ENCODE results near the gene HSPA12B.

HSPA12B gene

GRCh38 chr20:3760655-3761348 is 28.3 kb downstream of the HSPA12B start:
- ChIA-PET CTCF (no interaction called here), POLR2A (interaction anchor here (1.1 kb wide), 1 partner anchor 58 kb away, joined by 3 read pairs; no protein-coding TSS in a partner anchor)
- DNase-seq (ENCODE audit: extremely low spot score), result no peak
- TF ChIP-seq ZNF384 (IDR thresholded peaks at IDR 0.05) (no peak), TARDBP (IDR thresholded peaks at IDR 0.05) (no peak), SP1 (IDR thresholded peaks at IDR 0.05) (no peak), LEF1 (IDR thresholded peaks at IDR 0.05; ENCODE audit: borderline replicate concordance) (no peak), CTBP1 (IDR thresholded peaks at IDR 0.05; ENCODE audit: borderline replicate concordance) (no peak), SUZ12 (IDR thresholded peaks at IDR 0.05) (no peak)

GRCh38 chr20:3763671-3764601 is 31.5 kb downstream of the HSPA12B start:
- DNase-seq (ENCODE audit: extremely low spot score), result no peak
- TF ChIP-seq BHLHE40 (IDR thresholded peaks at IDR 0.05; ENCODE audit: borderline replicate concordance) (no peak), ZNF384 (IDR thresholded peaks at IDR 0.05) (no peak), ARNT (IDR thresholded peaks at IDR 0.05) (no peak), CTBP1 (IDR thresholded peaks at IDR 0.05; ENCODE audit: borderline replicate concordance) (no peak), LEF1 (IDR thresholded peaks at IDR 0.05; ENCODE audit: borderline replicate concordance) (no peak), FOXA1 (IDR thresholded peaks at IDR 0.05) (no peak), SUZ12 (IDR thresholded peaks at IDR 0.05) (no peak), L3MBTL2 (conservative IDR thresholded peaks at IDR 0.05) (no peak), FOXK2 (IDR thresholded peaks at IDR 0.05) (no peak), NFRKB (IDR thresholded peaks at IDR 0.05) (no peak)
- CTCF ChIA-PET, result no interaction called here
- POLR2A ChIA-PET, result no interaction called here

- ChIA-PET CTCF (interaction anchor here (0.6 kb wide), 1 partner anchor 21 kb away, joined by 4 read pairs; no protein-coding TSS in a partner anchor), POLR2A (no interaction called here)
- no peak for DNase-seq (ENCODE audit: extremely low spot score)
- TF ChIP-seq NFRKB (IDR thresholded peaks at IDR 0.05), result no peak
- no peak for TF ChIP-seq SUZ12 (IDR thresholded peaks at IDR 0.05)
- TF ChIP-seq ARNT (IDR thresholded peaks at IDR 0.05), result no peak
- TF ChIP-seq BHLHE40 (IDR thresholded peaks at IDR 0.05; ENCODE audit: borderline replicate concordance), result no peak
- TF ChIP-seq TARDBP (IDR thresholded peaks at IDR 0.05), result no peak
- TF ChIP-seq ELF4 (IDR thresholded peaks at IDR 0.05), result no peak
- TF ChIP-seq HDGF (IDR thresholded peaks at IDR 0.05; ENCODE audit: borderline replicate concordance), result no peak
- TF ChIP-seq FOXA1 (IDR thresholded peaks at IDR 0.05), result no peak
- TF ChIP-seq CTBP1 (IDR thresholded peaks at IDR 0.05; ENCODE audit: borderline replicate concordance), result no peak
These were observed 32.2 kb downstream of the HSPA12B start for GRCh38 chr20:3764659-3765058.

GRCh38 chr20:3765171-3765882 is 32.8 kb downstream of the HSPA12B start:
- DNase-seq (ENCODE audit: extremely low spot score), result no peak
- CTCF ChIA-PET, result interaction anchor here (0.6 kb wide), 1 partner anchor 22 kb away, joined by 4 read pairs; no protein-coding TSS in a partner anchor
- TF ChIP-seq FOXM1 (IDR thresholded peaks at IDR 0.05; ENCODE audit: borderline replicate concordance) (no peak), SUZ12 (IDR thresholded peaks at IDR 0.05) (no peak), NFRKB (IDR thresholded peaks at IDR 0.05) (no peak), CTBP1 (IDR thresholded peaks at IDR 0.05; ENCODE audit: borderline replicate concordance) (no peak), LEF1 (IDR thresholded peaks at IDR 0.05; ENCODE audit: borderline replicate concordance) (no peak), PKNOX1 (IDR thresholded peaks at IDR 0.05) (no peak), TARDBP (IDR thresholded peaks at IDR 0.05) (no peak), ARNT (IDR thresholded peaks at IDR 0.05) (no peak), L3MBTL2 (conservative IDR thresholded peaks at IDR 0.05) (no peak), FOXA1 (IDR thresholded peaks at IDR 0.05) (no peak), SP1 (IDR thresholded peaks at IDR 0.05) (no peak), ELF4 (IDR thresholded peaks at IDR 0.05) (no peak)
- POLR2A ChIA-PET, result interaction anchor here (0.9 to 3.6 kb wide), 3 partner anchors 10 to 80 kb away, joined by 3 to 41 read pairs (median 4); no protein-coding TSS in a partner anchor

GRCh38 chr20:3766422-3767109 is 34.1 kb downstream of the HSPA12B start:
- DNase-seq (ENCODE audit: extremely low spot score), result no peak
- ChIA-PET POLR2A (interaction anchor here (0.9 to 3.6 kb wide), 5 partner anchors 11 to 79 kb away, joined by 3 to 41 read pairs (median 5); no protein-coding TSS in a partner anchor), CTCF (no interaction called here)
- TF ChIP-seq SUZ12 (IDR thresholded peaks at IDR 0.05), result no peak
- TF ChIP-seq FOXK2 (IDR thresholded peaks at IDR 0.05), result no peak
- TF ChIP-seq HDGF (IDR thresholded peaks at IDR 0.05; ENCODE audit: borderline replicate concordance), result no peak
- TF ChIP-seq BHLHE40 (IDR thresholded peaks at IDR 0.05; ENCODE audit: borderline replicate concordance), result no peak
- TF ChIP-seq TARDBP (IDR thresholded peaks at IDR 0.05), result no peak
- TF ChIP-seq LEF1 (IDR thresholded peaks at IDR 0.05; ENCODE audit: borderline replicate concordance), result no peak
- no peak for TF ChIP-seq ZNF384 (IDR thresholded peaks at IDR 0.05)
- TF ChIP-seq L3MBTL2 (conservative IDR thresholded peaks at IDR 0.05), result no peak
- no peak for TF ChIP-seq PKNOX1 (IDR thresholded peaks at IDR 0.05)
- no peak for TF ChIP-seq ELF4 (IDR thresholded peaks at IDR 0.05)
